ENCODE measurements around the gene TECTA. TPM values are rescaled to one million over a fixed set of nuclear protein-coding genes. Genes with fewer than 3 reads are reported as not detected.

The TECTA gene
- total and polyA plus RNA-seq, 2 of the 8 experiments (the other 6 are each of a cell fraction or from before 2014, with no cell fraction given), result 0.59 to 1.0 TPM

DNA sequence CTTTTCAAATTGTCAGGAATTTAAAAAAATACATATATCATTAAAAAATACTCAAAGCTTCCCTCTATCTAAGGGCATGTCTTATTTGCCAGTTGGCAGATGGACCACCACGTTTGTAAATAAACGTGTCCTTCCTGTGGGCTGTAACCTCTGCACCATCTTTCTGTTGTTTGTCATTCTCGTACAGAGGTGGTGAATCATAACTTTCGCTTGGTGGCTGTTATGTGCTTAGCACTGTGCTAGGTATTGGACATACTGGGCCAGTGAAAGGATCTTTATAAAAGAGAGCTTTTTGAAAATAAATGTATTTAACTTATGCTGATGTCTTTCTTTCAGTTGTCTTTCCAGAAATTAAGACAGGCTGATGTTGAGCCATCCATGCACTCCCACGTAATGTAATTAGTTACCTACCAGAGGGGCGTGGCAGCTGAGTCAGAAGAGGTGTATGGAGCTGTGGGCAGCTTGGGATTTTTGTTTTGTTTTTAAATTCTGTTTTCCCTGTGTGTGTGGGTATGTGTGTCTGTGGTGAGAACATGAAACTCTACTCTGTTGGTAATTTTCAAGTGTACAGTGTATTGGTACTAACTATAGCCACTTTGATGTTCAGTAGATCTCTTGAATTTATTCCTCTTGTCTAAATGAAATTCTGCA is 62.7 kb downstream of the TECTA start:
- H2BK20ac ChIP-seq (ENCODE audit: low read length), result no peak overlapping the region
- no peak overlapping the region for H2AFZ ChIP-seq (ENCODE audit: low read length)
- no peak overlapping the region for H4K5ac ChIP-seq (ENCODE audit: insufficient read length, low read depth, low read length)
- H3K4me2 ChIP-seq (ENCODE audit: insufficient read depth in 1 of 2, low read depth in 2 of 2, low read length in 2 of 2), result no peak overlapping the region
- POLR2A ChIA-PET (ENCODE audit: partially characterized antibody), result no interaction called here
- H4K8ac ChIP-seq (ENCODE audit: extremely low read depth, insufficient read depth, low read length), result no peak overlapping the region
- H3K4me3 ChIP-seq (ENCODE audit: extremely low read depth in 1 of 4, insufficient read depth in 2 of 4, low read depth in 3 of 4, low read length in 4 of 4), result no peak overlapping the region
- peaks cover 0 to 10% (median 9%) of the 10 kb centered on the region in 4 experiments; a peak in 5 of 7 replicates for H3K4me1 ChIP-seq (replicated peaks in 1 of 4; ENCODE audit: control insufficient read depth in 3 of 4, insufficient read depth in 4 of 4, low read length in 3 of 4)
- H3K27me3 ChIP-seq (replicated peaks in 1 of 4; ENCODE audit: control insufficient read depth in 3 of 4, extremely low read depth in 1 of 4, insufficient read depth in 3 of 4, low read length in 3 of 4), result no peaks in the 10 kb centered on the region
- no peak overlapping the region for H4K91ac ChIP-seq (replicated peaks; ENCODE audit: insufficient read length, low read length)
- H3K18ac ChIP-seq (ENCODE audit: extremely low read depth, low read length), result no peak overlapping the region
- H3K23ac ChIP-seq (ENCODE audit: insufficient read length), result no peak overlapping the region
- H3K9ac ChIP-seq (replicated peaks in 1 of 4; ENCODE audit: extremely low read depth in 1 of 4, low read depth in 3 of 4, low read length in 3 of 4), result no peak overlapping the region; a peak in 1 of 7 replicates
- H3K27ac ChIP-seq (ENCODE audit: low read depth, low read length), result no peak overlapping the region
- no peaks in the 10 kb centered on the region for H4K20me1 ChIP-seq (replicated peaks in 1 of 2; ENCODE audit: control insufficient read depth in 1 of 2, insufficient read depth in 2 of 2, low read length in 2 of 2)
- H3K4ac ChIP-seq (replicated peaks; ENCODE audit: insufficient read length, low read depth, low read length), result no peak overlapping the region
- no peaks in the 10 kb centered on the region for H3K79me1 ChIP-seq (ENCODE audit: low read depth, low read length)
- H3K23me2 ChIP-seq (ENCODE audit: low read depth, low read length), result no peaks in the 10 kb centered on the region
- H3K36me3 ChIP-seq (ENCODE audit: control insufficient read depth in 2 of 4, insufficient read depth in 4 of 4, low read length in 3 of 4), result no peaks in the 10 kb centered on the region
- no peaks in the 10 kb centered on the region for H3K9me3 ChIP-seq (ENCODE audit: insufficient read depth in 2 of 2, low read depth in 1 of 2, low read length in 1 of 2)
- no peak overlapping the region for H2BK15ac ChIP-seq (ENCODE audit: low read length)
- no peak for TF ChIP-seq GTF2F1 (IDR thresholded peaks at IDR 0.05; ENCODE audit: borderline replicate concordance, low read depth, low read length)
- no peak for TF ChIP-seq TCF12 (IDR thresholded peaks at IDR 0.05; ENCODE audit: low read depth, low read length)
- no peak for TF ChIP-seq SIN3A (conservative IDR thresholded peaks at IDR 0.05 in 1 of 2, IDR thresholded peaks at IDR 0.05 in 1 of 2; ENCODE audit: low read depth in 1 of 2, low read length in 2 of 2)
- no peak for TF ChIP-seq MAFK (IDR thresholded peaks at IDR 0.05; ENCODE audit: low read depth, low read length)
- TF ChIP-seq SP2 (IDR thresholded peaks at IDR 0.05; ENCODE audit: low read length), result no peak
- TF ChIP-seq JUND (IDR thresholded peaks at IDR 0.05; ENCODE audit: low read length), result no peak
- no peak overlapping the region for H2BK12ac ChIP-seq (ENCODE audit: low read depth, low read length)
- H3K14ac ChIP-seq (ENCODE audit: insufficient read length), result no peak overlapping the region
- H2BK120ac ChIP-seq (replicated peaks; ENCODE audit: low read depth, low read length), result no peak overlapping the region
- no peak overlapping the region for H3K56ac ChIP-seq (replicated peaks; ENCODE audit: insufficient read length, low read depth, low read length)
- WGBS, 2 experiments (ENCODE audit: extremely low coverage in 1 of 2, insufficient coverage in 1 of 2, insufficient read length in 1 of 2, insufficient replicate concordance in 2 of 2, low coverage in 1 of 2, low lambda C conversion rate in 2 of 2, missing lambda C conversion rate in 1 of 2), result 95% methylated on average over 6 of the region's 6 CpGs; no CpG with 5 or more reads in 1 of the 2 experiments
- DNase-seq (ENCODE audit: low read depth in 1 of 2, low spot score in 2 of 2) (no peak), FAIRE-seq (no peak)
- CTCF ChIA-PET (ENCODE audit: partially characterized antibody), result interaction anchor here (2.8 kb wide), 1 partner anchor 10 kb away, joined by 28 read pairs; no protein-coding TSS in a partner anchor
- H2BK5ac ChIP-seq (ENCODE audit: low read depth, low read length), result no peak overlapping the region
- H3K79me2 ChIP-seq (ENCODE audit: control insufficient read depth in 1 of 2, insufficient read depth in 2 of 2, low read length in 2 of 2), result no peaks in the 10 kb centered on the region
- H2AK5ac ChIP-seq (ENCODE audit: low read depth, low read length), result no peak overlapping the region

All from H1 (cell line).